SK-N-SH (cell line): ENCODE measurements around the gene DENND5B.

ENCODE experiments used
- CTCF ChIP-seq: fragments of 200-600 bp; sonication (generic); IDR thresholded peaks from 2 replicates; pipeline ENCODE4 v1.6.1; 2017; ENCODE audit warnings: antibody characterized with exemption, mild to moderate bottlenecking, moderate library complexity
- EP300 ChIP-seq, 2 experiments: IDR thresholded peaks; 2 replicates each; pipeline versions ENCODE4 v1.4.0 to v1.6.1; 2012; ENCODE audit warnings: borderline replicate concordance in 1 of 2, low read depth in 1 of 2, low read length in 1 of 2
- JUND ChIP-seq: IDR thresholded peaks from 2 replicates; pipeline ENCODE4 v1.4.0; 2012
- MEF2A ChIP-seq: IDR thresholded peaks from 2 replicates; pipeline ENCODE4 v1.4.0; 2012; ENCODE audit warnings: low read depth, borderline replicate concordance
- PBX3 ChIP-seq: IDR thresholded peaks from 2 replicates; pipeline ENCODE4; 2012
- RAD21 ChIP-seq: IDR thresholded peaks from 2 replicates; pipeline ENCODE4 v1.6.1; 2012; ENCODE audit warnings: mild to moderate bottlenecking, low read length
- SMC3 ChIP-seq: IDR thresholded peaks from 2 replicates; pipeline ENCODE4 v1.6.1; 2012; ENCODE audit warnings: low read depth, low read length, improper control_type of control experiment
- TAF1 ChIP-seq: IDR thresholded peaks from 2 replicates; pipeline ENCODE4 v1.6.1; 2012; ENCODE audit warnings: low read depth, mild to moderate bottlenecking, low read length, moderate library complexity, borderline replicate concordance
- TCF12 ChIP-seq: IDR thresholded peaks from 2 replicates; pipeline ENCODE4 v1.4.0; 2012

GRCh38 chr12:31582155-31582554 lies 8.8 kb downstream of the DENND5B start:
- TF ChIP-seq RAD21, result no peak
- no peak for TF ChIP-seq TAF1
- no peak for TF ChIP-seq SMC3
- 0 out of 2 replicates have a peak, but pooled peaks have one; percentile 35 for TF ChIP-seq PBX3
- no peak for TF ChIP-seq MEF2A
- TF ChIP-seq CTCF, result no peak
- TF ChIP-seq JUND, result no peak
- no peak for TF ChIP-seq TCF12
- TF ChIP-seq EP300 (IDR thresholded peaks at IDR 0.05; ENCODE audit: borderline replicate concordance in 1 of 2, low read depth in 1 of 2, low read length in 1 of 2), result no peak
